T-helper 22 cell (primary cell): Measurements from ENCODE around the gene EIF3F.
A peak's percentile ranks its signal among the peaks of the same experiment; 100 is the strongest.

ENCODE experiments used
- DNase-seq: peaks from one replicate; pipeline ENCODE4 v3.0.0-alpha.2; 2020; ENCODE audit warnings: low read depth

EIF3F gene

DNA sequence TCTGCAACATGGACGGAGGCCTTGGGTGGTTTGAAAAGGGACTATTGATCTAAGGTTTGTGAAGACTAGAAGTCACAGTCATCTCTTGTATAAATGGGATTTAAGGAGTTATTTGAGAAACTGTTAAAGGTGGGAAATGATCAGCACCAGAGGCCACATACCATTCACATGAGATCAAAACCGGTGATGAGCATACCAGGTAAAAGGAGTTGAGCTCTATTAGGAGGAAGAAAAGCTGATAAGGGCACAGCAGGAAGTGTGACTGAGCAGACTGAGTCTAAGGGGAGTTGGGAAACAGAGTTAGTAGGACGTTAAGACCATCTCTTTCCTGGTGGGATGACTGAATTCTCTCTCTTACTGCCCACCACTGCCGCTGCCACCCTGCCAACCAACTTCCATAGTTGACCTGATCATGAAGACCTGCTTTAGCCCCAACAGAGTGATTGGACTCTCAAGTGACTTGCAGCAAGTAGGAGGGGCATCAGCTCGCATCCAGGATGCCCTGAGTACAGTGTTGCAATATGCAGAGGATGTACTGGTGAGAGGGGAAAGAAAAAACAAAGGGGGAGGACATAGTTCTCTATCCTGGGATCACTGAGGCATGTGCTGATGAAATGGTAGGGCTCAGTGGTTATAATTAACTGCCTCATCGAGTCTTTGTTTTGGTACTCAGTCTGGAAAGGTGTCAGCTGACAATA lies 7.6 kb downstream of the EIF3F start:
- no peak for DNase-seq

DNA sequence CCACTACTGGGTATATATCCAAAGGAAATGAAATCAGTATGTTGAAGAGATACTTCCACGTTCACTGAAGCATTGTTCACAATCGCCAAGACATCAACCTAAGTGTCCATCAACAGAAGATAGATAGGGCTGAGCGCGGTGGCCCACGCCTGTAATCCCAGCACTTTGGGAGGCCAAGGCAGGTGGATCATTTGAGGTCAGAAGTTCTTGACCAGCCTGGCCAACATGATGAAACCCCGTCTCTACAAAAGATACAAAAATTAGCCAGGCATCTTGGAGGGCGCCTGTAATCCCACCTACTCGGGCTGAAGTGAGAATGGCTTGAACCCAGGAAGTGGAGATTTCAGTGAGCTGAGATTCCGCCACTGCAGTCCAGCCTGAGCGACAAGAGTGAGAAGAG lies 12.7 kb downstream of the EIF3F start:
- no peak for DNase-seq

DNA sequence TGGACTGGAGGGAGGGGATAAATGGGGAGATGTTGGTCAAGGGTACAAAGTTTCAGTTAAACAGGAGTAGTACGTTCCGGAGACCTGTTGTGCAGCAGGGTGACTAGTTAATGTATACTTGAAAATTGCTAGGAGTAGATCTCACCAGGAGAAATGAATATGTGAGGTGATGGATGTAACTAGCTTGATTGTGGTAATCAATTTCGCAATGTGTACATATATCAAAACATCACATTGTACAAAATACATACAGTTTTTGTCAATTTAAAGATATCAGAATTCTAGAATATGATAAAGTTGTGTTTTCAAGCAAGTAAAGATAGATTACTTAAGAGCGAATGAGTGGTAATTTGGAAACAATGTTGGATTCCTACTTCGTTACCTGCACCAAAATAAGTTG lies 13.3 kb downstream of the EIF3F start:
- DNase-seq = no peak

DNA sequence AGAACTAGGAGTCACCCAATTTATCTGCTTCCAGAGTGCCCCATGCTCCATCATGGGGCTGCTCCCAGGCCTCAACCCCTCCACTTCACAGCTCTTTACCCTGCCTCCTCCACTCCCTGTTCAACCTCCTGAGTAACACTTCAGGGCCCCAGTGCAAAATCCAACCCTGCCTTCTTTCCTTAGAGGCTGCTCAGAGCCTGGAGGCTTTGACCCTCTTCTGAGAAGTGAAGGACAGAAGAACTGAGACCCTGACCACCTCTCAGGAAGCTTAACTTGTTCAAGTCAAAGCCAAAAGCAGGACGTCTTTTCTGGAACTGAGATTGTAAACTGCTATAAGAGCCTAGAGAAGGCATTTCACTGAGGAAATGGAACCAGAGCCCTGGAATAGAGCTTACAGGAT lies 15.5 kb downstream of the EIF3F start:
- no peak for DNase-seq

DNA sequence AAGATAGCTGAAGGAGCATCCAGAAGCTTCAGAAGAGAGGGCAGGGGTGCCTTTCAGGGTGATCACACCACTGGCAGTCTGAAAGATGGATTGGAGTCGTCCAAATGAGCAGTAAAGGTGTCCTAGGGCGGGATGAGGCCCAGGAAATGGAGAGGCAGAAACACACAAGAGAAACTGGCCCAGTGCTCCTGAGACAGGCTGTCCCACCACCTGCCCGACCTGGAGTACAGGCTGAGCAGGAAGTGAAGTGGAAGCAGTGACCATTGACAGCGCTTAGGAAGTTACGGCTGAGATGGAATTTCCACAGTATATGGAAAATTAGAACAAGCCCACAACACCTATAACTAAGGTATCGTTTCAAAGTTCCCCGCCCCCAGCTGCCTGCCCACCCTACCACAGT lies 16.1 kb downstream of the EIF3F start:
- no peak for DNase-seq

DNA sequence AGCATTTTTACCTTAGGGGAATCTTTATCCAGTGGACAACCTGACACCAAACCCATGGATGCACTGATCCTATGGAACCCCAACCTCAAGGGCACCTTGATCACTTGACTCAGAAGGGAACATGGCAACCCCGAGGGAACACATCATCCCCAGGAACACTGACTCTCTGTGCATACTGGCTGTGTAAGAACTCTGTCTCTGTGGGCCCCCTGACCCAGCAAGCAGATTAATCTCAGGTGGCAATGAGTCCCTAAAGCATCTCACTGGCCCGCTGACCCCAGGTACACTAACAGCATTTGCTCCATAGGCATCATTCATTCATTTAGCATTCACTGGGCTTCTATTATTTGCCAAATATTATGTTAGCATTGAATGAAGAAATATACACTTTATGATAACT lies 16.9 kb downstream of the EIF3F start:
- no peak for DNase-seq

DNA sequence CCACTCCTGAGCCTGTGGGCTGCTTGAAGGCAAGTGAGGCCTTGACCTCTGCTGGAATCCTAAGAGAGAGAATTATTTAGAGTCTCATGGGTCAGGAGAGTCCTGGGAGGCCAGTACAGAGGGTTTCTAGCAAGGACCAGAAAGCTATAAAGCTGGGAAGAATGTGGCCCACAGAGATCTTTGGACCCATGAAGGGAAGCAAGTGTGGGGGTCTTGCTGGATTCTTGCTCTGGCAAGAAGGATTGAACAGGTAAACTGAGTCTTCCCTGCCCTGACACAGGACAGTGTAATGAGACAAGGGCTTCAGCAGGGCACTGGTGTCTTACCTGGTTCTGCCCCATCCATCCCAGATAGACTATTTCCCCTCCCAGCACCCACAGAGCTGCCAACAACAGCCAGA lies 18.4 kb downstream of the EIF3F start:
- no peak for DNase-seq

DNA sequence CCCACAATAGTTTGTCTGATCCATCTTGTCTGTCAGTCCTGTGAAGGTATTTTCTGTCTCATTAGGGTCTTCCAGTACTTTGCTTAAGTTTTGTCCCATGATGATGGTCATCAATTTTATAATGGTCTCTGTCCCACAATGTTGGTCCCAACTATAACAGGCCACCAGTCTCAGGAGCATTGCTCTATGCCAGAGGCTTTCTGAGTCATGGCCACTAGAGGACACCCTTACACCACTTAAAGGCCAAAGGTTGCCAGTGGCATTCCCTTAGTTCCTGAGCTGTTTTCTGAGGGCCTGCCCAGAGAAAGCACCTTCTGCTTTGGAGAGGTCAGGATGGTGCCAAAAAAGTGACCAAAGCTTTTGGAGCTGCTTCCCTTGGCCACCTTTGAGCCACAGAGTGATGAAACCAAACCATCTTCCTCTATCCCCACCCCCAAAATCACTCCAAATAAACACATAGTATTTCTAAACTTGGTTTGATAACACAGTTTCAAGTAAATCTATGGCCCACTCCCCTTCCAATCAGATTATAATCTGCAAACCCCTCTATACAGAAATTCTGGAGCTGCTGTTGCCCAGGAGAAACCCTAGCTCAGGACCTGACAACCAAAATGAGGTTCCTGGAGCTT lies 19.3 kb downstream of the EIF3F start:
- DNase-seq = no peak

DNA sequence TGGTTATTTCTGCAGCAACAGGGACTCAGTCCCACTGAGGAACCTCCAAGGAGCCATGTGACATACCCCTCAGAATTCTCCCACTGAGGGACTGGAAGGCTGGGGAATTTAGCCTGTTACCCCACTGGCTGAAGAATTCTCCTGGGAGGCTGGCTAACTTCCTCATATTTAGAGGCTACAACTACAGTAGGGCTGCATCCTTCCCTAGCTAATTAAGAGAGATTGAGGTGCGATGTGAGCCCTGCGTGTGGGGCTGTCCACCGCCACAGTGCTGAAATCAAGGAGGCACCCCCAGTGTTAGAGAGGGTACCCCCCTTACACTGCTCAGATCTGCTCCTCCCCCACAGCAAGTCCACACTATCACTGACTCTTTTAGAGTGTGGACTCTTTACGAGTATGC lies 21.1 kb downstream of the EIF3F start:
- no peak for DNase-seq

DNA sequence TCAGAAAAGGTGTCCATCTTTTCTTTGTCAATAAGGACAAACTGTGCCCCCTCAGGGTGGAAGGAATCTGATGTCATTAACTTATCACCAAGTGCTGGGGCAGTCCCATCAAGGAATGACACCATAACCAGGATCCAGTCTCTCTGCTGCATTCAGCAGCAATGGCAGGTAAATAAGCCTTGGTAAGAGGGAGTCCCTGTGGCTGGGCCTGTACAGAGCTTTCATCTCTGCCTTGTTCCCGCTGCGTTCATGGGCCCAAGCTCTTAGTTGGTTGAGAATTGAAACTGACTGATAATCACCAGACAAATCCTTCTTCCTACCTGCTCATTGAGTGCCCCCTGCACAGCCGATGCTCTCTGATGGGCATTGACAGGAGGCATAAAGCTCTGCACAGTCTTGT lies 22.7 kb downstream of the EIF3F start:
- no peak for DNase-seq

DNA sequence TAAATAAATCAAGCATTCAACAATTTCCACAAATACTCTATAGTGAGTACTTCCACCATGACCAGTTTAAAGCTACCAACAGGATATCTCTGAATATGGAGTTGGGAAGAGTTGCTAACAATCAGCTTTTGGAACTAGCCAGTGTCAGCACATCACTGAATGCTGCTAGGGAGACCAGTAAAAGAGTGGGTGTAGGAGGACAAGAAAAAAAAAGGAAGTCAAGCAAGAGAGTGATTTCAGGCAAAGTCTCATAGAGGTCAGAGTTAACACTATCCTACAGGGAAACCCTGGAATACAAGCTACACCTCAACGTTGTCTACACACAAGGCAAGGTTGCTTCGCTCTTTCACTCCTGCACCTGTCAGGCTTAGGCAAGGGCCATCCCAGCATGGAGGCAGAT lies 24.2 kb downstream of the EIF3F start:
- DNase-seq = no peak

DNA sequence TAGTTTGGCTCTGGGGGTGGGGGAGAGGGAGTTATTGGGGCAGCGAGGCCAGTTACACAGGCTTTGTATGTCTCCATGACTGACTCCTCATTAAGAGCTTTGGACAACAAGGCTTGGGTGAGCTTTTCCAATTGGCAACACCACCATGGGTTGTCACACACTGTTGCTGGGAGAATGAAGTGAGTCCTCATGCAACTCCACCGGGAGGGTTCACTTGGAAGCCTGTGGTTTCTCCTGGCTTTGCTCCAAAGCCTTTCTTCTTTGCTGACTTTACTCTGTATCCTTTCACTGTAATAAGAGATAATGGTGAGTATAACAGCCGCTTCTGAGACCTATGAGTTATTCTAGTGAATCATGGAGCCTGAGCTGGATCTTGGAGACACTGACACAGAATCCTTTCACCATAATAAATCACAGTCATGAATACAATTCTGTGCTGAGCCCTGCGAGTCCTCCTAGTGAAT lies 24.9 kb downstream of the EIF3F start:
- no peak for DNase-seq

DNA sequence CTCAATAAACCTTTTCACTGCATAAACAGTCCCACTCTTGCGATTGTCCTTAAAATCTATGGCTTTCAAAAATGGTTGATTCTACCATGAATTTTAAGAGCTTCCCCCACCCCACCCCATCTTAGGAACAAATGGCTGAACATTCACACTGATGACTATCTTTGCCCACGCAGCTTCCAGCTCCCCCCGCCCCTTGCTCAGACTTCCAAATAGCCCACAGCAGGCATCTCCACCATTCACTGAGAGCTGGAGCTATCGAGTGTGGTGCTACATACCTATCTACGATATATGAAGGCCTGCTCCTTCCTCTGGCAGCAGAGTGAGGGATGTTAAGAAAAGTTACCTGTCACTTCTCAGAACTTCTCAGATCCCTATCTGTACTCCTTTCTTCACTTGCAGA lies 26.7 kb downstream of the EIF3F start:
- DNase-seq = no peak

DNA sequence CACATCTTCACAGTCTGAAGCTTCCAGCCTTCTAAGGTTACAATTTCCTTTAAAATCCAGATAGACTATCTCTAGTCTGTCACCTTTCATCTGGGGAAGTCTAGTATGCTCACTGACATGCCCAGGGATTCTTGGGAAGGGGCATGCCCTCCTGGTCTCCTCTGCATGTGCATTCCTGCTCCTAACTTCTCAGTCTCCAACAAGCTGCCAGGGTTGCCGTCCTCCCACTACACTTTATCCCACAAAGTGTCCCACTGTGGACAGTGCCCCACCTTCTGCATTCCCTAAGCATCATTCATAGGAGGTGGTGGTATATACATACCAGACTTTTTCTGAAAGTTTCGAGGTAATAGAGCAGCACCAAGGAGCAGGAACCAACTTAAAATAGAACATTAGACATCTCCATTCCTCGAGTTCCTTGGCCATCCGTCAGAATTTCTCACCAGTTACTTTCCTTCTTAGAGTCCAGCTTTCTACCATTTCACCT lies 28.7 kb downstream of the EIF3F start:
- DNase-seq = no peak

DNA sequence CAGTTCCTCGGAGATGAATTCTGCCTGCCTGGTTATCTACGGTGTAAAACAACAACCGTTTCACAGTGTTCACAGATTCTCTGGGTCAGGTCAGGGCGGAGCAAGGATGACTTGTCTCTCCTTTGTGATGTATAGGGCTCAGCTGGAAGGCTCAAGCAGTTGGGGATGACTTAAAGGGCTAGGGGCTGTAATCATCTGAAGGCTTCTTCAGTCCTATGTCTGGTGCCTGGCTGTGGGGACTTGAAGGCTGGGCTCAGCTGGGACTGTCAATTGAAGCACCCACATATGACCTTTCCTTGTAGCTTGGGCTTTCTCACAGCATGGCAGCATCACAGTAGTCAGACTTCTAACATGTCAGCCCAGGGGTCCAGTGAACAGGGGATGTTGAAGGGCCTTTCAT lies 29.3 kb downstream of the EIF3F start:
- no peak for DNase-seq

DNA sequence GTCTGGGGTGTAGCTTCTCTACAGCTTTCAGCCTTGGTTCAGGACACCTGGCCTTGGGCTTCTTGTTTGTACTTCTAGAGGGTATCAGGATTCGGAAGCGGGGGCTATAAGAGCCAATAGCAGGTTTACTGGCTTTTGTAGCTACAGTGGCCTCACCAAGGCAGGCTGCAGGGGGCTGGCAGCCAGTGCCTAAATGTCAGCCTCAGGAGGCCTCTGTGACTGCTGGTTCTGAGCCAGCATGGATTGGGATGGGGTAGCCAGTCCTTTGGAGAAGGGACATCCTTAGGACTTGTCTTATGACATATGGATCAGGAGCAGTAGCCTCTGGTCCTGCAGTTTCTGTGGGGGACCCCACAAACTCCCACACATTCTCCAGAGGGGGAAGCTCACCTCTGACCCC lies 29.9 kb downstream of the EIF3F start:
- no peak for DNase-seq

DNA sequence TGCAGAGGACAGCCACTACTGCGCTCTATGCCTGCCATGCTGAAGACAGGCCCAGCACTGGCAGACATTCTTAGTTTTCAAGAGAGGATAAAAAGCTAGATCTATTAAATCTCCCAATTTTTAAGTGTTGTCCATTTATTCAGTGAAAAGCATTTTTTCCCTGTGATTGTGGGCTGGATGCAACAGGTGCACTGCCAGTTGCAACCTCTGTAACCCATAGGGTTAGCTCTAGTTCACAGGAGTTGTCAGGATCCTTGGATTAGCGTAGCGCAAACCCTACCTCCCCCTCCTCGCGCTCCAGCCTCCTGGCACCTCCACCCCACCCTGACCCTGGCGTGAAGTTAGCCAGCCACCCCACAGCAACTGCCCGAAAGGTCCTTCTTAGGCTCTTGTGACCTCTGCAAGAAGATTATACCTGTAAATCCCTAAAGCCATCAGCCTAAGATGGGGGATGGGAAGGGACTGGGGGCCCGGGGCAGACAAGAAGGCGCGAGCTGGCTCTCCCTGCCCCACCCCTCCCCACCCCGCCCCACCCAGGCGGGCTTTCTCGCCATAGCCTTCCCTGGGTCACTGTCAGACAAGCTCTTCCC lies 30.9 kb downstream of the EIF3F start:
- no peak for DNase-seq

DNA sequence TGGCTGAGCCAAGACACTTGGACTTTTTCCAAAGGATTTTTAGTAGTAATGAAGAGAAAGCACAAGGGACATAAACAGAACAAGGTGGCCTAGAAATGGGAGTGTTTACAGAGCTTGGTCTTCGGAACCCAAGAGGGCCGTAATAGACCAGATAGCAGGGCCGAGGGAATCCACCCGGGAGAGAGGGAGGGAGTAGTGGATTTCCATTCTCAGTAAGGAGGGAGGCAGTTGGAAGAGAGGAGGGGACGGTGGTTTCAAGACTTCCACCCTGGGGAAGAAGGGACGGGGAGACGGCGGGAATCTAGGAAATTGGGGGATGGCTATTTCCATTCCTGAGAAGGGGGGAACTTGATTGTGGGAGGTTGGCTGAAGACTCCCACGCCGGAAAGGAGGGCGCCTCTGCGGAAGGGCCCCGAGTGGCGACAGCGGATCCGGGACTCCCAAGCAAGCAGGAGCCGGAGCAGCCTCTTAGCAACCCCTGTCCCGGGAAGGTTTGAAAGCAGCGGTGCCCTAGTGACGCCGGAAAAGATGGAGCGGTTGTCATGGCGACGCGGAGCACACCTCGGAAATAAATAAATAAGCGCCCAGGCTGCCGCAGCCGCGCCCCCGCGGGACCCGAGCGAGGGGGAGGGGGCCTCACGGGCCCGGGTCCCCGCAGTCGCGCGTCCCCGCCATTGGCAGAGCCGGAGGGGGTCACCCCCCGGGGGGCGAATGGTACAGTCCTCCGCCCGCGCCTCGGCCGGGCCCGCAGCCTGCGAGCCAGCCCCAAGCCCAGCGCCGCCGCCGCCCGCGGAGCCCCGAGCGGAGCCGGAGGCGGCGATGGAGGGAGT lies 31.6 kb downstream of the EIF3F start:
- DNase-seq = peak; percentile 70

DNA sequence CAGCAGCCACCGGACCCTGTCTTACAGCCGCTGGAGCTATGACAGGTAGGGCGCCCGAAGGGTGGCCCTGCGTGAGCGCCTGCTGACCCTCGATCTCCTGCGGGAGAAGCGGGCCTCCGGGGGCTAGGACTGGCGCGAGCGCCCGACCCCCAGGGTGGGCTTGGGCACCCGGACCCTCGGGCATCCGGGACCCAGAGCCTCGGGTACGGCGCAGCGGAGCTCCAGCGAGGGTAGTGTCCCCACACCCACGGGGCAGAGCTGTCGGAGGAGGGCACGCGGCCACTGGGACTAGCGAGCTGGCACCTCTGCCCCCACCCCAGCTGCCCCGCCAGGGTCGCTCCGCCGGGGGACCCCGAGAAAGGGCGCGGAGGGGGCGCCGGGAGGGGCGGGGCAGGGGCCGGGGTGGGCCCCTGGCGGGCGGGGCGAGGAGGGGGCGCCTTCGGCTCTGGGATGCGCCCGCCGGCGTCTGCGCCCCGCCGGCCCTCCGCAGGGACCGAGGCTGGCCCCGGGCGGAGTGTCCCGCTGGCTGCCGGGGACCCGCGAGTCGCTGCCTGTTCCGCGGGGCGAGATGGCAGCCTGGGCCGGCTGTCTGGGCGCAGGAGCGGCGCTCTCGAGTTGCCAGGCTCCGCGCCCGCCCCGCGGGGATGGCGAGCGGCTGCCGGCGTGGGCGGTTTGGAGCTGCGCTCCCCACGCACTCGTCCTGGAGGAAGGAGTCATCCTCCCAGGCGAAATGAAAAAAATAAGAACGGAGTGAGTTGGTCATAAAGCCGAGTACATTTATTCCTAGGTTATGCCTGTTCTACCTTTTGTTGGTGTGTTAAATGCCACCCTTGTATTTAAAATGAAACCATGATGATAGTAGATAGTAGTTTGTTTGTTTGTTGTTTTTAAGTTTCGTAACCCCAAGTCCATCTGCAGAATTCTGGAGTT lies 32.4 kb downstream of the EIF3F start:
- DNase-seq = no peak

DNA sequence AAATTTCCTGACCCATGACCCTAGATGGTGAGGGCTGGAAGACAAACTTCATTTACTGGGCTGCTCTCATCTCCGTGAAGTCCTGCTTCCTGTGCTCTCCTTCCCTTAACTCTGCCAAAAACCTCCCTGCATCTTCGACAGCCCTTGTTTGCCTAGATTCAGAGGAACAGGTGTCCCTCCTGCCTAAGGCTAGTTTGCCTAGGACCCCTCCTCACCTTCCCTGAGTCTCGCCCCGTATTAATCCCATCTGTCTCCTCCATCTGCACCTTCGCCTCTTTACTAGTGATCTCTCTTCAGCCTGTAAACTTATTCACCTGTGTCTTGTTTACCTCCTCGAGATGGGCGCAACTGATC lies 33.1 kb downstream of the EIF3F start:
- DNase-seq = no peak

DNA sequence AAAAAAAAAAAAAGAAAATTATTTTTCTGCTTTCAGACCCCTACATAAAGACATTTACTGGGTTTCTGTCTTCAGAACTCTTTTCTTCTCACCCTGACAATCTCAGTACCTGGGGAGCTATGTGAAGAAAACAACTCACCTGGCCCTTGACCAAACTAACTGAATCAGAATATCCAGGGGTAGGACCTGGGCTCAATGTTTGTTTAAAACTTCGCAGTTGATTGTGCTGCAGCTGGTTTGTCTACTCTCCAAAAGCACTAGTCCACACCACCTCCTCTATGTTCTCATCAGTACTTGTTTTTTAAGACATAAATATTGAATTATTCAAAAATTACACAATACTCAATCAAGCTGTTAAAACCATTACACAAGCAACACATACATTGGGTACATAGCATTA lies 34.8 kb downstream of the EIF3F start:
- no peak for DNase-seq

DNA sequence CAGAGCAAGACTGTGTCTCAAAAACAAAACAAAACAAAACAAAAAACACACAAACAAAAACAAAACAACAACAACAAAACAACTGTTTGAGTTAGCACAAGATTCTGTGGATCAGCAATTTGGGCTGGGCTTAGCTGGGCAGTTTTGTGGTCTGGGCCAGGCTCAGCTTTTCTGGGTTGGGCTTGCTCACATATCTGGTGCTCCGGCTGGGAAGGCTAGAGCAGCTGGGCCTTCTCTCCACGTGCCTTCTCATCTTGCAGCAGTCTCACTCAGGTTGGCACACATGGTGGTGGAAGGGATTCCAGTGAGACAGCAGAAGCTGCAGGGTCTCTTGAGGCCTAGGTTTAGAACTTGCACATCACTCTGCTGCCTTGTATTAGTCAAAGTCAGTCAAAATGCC lies 35.7 kb downstream of the EIF3F start:
- no peak for DNase-seq
